ENCODE results near the gene ZSCAN12.
"Not testable (repeated sequence)": the region's sequence is repeated elsewhere in the genome, so short reads cannot be mapped to it uniquely, and the experiment has no call there.

Gene ZSCAN12

GRCh38 chr6:28399350-28400121 lies at the start of gene ZSCAN12:
Gene ZSCAN12 (minus strand): TSS chr6:28399747. CDS start chr6:28398405, 1,342 bp downstream.
- DNase-seq: peak; percentile 82

- DNase-seq: no peak
Measured at GRCh38 chr6:28449056-28449455, 49.5 kb upstream of the ZSCAN12 start.

- DNase-seq: not testable (repeated sequence)
Measured at GRCh38 chr6:28447512-28447906, 48.0 kb upstream of the ZSCAN12 start.

GRCh38 chr6:28446818-28447511 lies 47.4 kb upstream of the ZSCAN12 start:
- no peak for DNase-seq

- peak; percentile 6 for DNase-seq
Measured at GRCh38 chr6:28444759-28445158, 45.2 kb upstream of the ZSCAN12 start.

GRCh38 chr6:28443112-28443773 lies 43.7 kb upstream of the ZSCAN12 start, which contains the start of gene ZSCAN23:
Gene ZSCAN23 (minus strand): TSS chr6:28443491. CDS start chr6:28436266, 7,225 bp downstream.
- no peak for DNase-seq

GRCh38 chr6:28442586-28442985 lies 43.0 kb upstream of the ZSCAN12 start:
- DNase-seq: no peak

GRCh38 chr6:28436404-28436803 lies 36.9 kb upstream of the ZSCAN12 start:
- no peak for DNase-seq

GRCh38 chr6:28433119-28433518 lies 33.6 kb upstream of the ZSCAN12 start:
- DNase-seq: no peak

- peak; percentile 43 for DNase-seq
Measured at GRCh38 chr6:28429781-28430180, 30.2 kb upstream of the ZSCAN12 start.

GRCh38 chr6:28425944-28426541 lies 26.5 kb upstream of the ZSCAN12 start:
- DNase-seq: no peak

- no peak for DNase-seq
Measured at GRCh38 chr6:28424163-28424562, 24.6 kb upstream of the ZSCAN12 start.

- no peak for DNase-seq
Measured at GRCh38 chr6:28423546-28423945, 24.0 kb upstream of the ZSCAN12 start.

- DNase-seq: no peak
Measured at GRCh38 chr6:28413681-28414080, 14.1 kb upstream of the ZSCAN12 start.

- DNase-seq: no peak
Measured at GRCh38 chr6:28410767-28411166, 11.2 kb upstream of the ZSCAN12 start.

GRCh38 chr6:28408076-28408802 lies 8.7 kb upstream of the ZSCAN12 start:
- no peak for DNase-seq

- DNase-seq: no peak
Measured at GRCh38 chr6:28407401-28407800, 7.9 kb upstream of the ZSCAN12 start.

- not testable (repeated sequence) for DNase-seq
Measured at GRCh38 chr6:28403923-28404322, 4.4 kb upstream of the ZSCAN12 start.

- peak; percentile 4 for DNase-seq
Measured at GRCh38 chr6:28402197-28402596, 2.6 kb upstream of the ZSCAN12 start.

GRCh38 chr6:28401172-28401571 lies 1.6 kb upstream of the ZSCAN12 start:
- no peak for DNase-seq

GRCh38 chr6:28400122-28400451 lies 540 bp upstream of the ZSCAN12 start:
- no peak for DNase-seq

GRCh38 chr6:28395918-28396317 lies 3.6 kb downstream of the ZSCAN12 start:
- no peak for DNase-seq

Data from DMS53 (cell line).